HuH-7.5 (cell line): ENCODE data around the gene NUBP1.
"Not testable (repeated sequence)": the region's sequence is repeated elsewhere in the genome, so short reads cannot be mapped to it uniquely, and the experiment has no call there.

ENCODE experiments used
- DNase-seq: peaks from one replicate; pipeline ENCODE4 v3.0.0; 2011; ENCODE audit warnings: low spot score

NUBP1 gene

DNA sequence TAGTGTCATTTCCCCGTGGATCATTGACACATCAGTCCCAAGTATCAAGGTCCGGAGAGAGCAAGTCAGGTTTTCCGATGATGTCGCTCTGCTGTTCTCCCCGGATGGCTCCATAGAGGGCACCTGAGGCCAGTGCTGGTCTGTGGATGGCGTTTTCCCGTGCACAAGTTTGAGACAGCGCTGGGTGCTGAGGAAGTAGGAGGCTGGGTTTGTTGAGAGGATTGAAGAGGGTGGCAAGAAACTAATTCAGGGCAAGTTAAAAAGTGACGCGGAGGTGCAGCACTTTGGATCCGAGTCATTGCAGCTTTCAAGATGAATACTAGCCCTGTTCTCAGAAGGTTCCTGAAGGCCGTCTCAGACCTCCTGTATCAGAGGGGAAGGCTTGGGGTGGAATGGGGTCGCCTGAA is 7.7 kb downstream of the NUBP1 start:
- DNase-seq: no peak

GRCh38 chr16:10752843-10753523 is 9.3 kb downstream of the NUBP1 start:
- no peak for DNase-seq

DNA sequence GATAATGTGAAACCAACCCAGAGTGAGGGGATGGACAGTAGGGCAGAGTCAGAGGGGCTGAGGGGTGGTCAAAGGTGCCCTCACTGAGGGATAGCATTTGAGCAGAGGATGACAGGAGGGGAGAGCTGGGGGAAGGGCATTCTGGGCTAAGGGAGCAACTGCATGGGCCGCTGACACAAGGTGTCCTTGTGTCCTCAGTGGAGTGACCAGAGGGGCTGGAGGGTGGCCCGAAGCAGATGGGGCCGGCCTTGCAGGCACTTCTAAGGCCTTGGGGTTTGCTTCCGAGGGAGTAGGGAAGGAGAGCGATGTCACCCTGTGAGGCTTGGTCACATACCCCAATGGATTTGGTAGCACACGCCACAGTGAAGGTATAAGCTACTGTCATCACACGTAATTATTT is 10.0 kb downstream of the NUBP1 start:
- DNase-seq: no peak

DNA sequence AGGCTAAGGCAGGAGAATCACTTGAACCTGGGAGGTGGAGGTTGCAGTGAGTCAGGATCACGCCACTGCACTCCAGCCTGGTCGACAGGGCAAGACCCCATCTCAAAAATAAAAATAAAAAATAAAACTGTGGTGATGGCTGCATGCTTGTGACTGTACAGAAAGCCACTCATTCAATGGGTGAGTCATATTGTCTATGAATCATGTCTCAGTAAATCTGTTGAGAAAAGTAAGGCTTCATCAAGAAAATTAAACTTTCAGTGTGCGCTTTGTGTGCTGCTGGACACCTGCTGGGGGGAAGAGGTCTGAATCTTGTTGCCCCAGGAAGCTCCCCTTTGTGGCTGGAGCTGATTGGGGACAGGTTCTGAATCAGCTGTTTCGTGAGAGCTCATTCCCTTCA is 11.3 kb downstream of the NUBP1 start:
- no peak for DNase-seq

DNA sequence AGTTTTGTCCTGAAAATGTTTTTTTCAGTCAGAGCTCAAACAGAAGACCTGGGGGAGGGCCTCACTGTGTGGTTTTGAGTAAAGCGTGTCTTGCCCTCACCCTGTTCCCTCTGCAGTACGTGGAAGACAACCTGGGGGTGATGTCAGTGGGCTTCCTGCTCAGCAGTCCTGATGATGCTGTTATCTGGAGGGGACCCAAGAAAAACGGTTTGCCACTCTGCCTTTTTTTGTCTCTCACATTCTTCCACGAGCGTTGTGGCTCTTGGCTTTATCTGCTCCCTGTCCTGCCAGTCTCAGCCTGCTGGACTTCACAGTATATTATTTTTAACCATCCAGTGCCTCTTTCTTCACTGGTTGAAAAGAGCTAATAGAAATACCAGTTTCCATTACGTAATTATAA is 12.9 kb downstream of the NUBP1 start:
- no peak for DNase-seq

- no peak for DNase-seq
These were observed 17.2 kb downstream of the NUBP1 start for GRCh38 chr16:10760858-10761257.

DNA sequence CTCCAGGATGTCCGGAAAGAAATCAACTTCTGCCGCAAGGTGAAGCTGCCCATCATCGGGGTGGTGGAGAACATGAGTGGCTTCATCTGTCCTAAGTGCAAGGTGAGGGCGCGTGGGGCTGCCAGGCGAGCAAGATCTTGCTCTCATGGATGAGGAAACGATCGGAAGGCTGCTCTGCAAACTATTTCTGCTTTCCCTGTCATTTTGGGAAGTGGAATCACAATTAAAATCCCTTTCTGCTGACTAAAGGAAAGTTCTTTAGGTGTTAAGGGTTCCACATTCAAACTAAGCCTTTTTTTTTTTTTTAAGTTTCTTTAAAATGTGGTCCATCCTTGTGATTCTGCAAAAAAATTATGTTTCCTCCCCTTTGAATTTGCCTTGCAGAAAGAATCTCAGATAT is 17.7 kb downstream of the NUBP1 start:
- no peak for DNase-seq

GRCh38 chr16:10762336-10763016 is 18.8 kb downstream of the NUBP1 start:
- no peak for DNase-seq

GRCh38 chr16:10763456-10763855 is 19.8 kb downstream of the NUBP1 start:
- DNase-seq: no peak

GRCh38 chr16:10765772-10766171 is 22.1 kb downstream of the NUBP1 start:
- DNase-seq: no peak

DNA sequence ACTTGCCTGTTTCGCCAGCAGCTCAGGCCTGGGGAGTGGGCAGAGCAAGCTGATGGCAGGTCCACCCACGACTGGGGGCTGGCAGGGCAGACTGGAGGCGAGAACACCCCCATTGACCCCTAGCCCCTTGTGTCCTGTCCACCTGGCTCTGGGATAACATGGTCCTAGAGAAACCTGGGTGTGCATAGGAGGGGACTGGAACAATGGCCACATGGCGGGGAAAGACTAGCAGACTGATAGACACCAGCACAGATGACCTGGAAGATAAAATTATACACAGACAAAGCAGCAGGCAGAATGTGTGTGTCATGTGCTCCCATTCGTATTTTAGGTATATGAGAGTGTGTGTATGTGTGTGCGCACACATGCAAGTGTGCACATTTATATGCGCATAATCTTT is 23.5 kb downstream of the NUBP1 start:
- DNase-seq: no peak

- DNase-seq: no peak
These were observed 25.7 kb downstream of the NUBP1 start for GRCh38 chr16:10769381-10769780.

- DNase-seq: no peak
These were observed 27.3 kb downstream of the NUBP1 start for GRCh38 chr16:10770907-10771306.

- no peak for DNase-seq
These were observed 32.6 kb downstream of the NUBP1 start for GRCh38 chr16:10776280-10776679.

DNA sequence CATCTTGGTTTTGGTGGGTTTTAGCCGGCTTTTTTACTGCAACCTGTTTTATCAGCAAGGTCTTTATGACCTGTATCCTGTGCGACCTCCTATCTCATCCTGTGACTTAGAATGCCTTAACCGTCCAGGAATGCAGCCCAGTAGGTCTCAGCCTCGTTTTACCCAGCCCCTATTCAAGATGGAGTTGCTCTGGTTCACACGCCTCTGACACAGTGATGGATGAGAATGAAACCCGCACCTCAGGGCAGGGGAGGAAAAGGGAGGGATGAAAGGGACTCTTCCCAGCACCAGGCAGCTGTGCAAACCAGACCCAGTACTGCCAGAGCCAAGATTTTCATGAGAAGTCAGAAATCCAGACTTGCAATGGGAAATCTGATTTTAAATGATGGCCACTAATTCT is 33.3 kb downstream of the NUBP1 start:
- DNase-seq: not testable (repeated sequence)

GRCh38 chr16:10777356-10777755 is 33.7 kb downstream of the NUBP1 start:
- DNase-seq: no peak

- DNase-seq: not testable (repeated sequence)
These were observed 36.3 kb downstream of the NUBP1 start for GRCh38 chr16:10779908-10780307.

- DNase-seq: no peak
These were observed 37.0 kb downstream of the NUBP1 start for GRCh38 chr16:10780628-10781027.

DNA sequence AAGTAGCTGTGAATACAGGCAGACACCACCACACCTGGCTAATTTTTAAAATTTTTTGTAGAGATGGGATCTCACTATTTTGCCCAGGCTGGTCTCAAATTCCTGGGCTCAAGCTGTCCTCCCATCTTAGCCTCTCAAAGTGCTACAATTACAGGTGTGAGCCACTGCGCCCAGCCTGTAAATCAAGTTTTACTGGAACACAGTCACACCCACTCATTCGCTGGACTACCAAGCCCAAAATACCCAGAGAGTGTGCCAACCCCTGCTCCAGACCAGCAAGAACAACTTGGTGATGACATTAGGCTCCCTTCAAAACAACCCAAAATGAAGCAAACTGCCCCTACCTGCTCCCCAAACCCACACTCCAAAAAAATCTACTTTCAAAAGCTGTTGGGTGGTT is 39.0 kb downstream of the NUBP1 start:
- DNase-seq: no peak

DNA sequence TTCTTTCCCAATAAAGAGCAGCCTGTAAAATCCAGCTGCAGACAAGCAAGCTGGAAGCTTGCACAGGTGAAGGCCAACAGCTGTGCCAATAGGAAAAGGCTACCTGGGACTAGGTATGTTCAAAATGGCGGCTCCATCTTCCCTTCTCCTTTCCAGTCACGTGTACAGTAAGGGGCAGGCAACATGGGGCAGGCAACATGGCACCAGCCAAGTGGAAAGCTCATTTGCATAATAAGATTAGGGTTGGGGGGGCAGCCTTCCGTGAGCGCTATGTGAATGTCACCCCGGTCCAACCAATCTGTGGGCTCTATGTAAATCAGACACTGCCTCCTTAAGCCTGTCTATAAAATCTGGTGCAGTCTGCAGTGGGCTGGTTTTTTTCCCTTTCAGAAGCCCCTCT is 43.7 kb downstream of the NUBP1 start:
- no peak for DNase-seq

DNA sequence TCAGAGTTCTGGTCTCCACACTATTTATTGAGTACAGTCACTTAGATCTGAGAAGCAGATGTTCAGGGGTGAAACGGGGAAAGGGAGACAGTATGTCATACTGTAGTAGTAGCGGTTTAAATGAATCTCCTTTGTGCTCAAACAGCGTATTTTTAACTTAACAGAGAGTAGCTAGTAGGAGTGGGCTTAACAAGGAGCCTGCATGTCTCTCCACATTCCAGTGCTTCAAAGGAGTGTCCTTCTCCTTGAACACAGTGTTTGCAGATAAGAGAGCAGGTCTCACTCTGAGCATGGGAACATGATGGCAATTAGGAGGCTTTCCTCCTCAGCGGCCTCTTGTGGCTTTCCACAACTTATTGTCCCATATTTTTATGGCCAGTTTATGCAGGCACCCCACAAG is 45.0 kb downstream of the NUBP1 start:
- DNase-seq: not testable (repeated sequence)

DNA sequence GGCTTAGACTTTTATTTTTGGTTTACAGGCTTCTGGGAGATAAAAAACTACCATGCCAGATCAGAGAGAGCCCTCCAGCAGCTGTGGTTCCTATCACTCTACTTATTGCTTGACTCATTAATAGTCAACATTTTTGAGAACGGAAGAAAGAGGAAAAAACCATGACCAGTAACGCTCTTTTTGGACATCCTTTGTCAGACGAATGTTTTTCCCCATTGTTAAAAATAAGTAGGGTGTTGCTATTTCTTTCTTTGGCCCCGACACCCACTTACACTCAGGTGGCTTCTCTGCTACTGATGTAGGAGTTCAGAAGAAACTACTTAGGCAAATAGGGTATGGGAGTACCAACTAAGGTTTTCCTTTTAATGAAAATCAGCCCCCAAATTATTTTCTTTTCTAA is 47.4 kb downstream of the NUBP1 start:
- no peak for DNase-seq

DNA sequence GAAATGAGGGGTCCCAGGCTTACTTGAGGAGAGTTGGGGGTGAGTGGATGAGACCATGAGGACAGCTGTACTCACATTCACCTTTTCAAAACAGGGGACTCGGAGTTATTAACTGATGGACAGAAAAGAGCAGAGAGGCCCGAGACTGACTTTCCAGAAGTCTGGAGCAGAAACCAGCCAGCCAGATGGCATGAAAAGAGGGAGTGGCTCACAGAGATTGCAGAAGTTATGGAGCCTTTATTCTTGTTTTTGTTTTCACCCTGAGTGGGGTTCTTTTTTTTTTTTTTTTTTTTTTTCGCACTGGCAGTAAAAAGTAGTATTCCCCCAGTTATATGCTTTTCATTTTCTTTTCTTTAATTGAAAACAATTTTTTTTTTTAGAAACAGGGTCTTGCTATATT is 56.1 kb downstream of the NUBP1 start:
- no peak for DNase-seq

GRCh38 chr16:10805334-10805733 is 61.7 kb downstream of the NUBP1 start:
- DNase-seq: no peak
